ENCODE measurements around the gene ACTR1A.
"Not testable (repeated sequence)": the region's sequence is repeated elsewhere in the genome, so short reads cannot be mapped to it uniquely, and the experiment has no call there.

The ACTR1A gene

GRCh38 chr10:102462512-102463054, 39.9 kb downstream of the ACTR1A start:
- DNase-seq (ENCODE audit: low read depth): no peak
- no peak overlapping the region for H3K4me3 ChIP-seq (ENCODE audit: low read length)
- TF ChIP-seq CTCF (conservative IDR thresholded peaks at IDR 0.05; ENCODE audit: low read length): no peak

GRCh38 chr10:102461187-102462054, 41.1 kb downstream of the ACTR1A start:
- DNase-seq (ENCODE audit: low read depth): peak; percentile 63
- TF ChIP-seq CTCF (conservative IDR thresholded peaks at IDR 0.05; ENCODE audit: low read length): no peak
- peak overlapping the region; percentile 63 for H3K4me3 ChIP-seq (ENCODE audit: low read length)

GRCh38 chr10:102460836-102461186, 41.7 kb downstream of the ACTR1A start:
- peak overlapping the region; percentile 63 for H3K4me3 ChIP-seq (ENCODE audit: low read length)
- TF ChIP-seq CTCF (conservative IDR thresholded peaks at IDR 0.05; ENCODE audit: low read length): no peak
- DNase-seq (ENCODE audit: low read depth): no peak

GRCh38 chr10:102458656-102459055, 43.9 kb downstream of the ACTR1A start:
- no peak for TF ChIP-seq CTCF (conservative IDR thresholded peaks at IDR 0.05; ENCODE audit: low read length)
- no peak for DNase-seq (ENCODE audit: low read depth)
- H3K4me3 ChIP-seq (ENCODE audit: low read length): no peak overlapping the region

- no peak for TF ChIP-seq CTCF (conservative IDR thresholded peaks at IDR 0.05; ENCODE audit: low read length)
- no peak for DNase-seq (ENCODE audit: low read depth)
- H3K4me3 ChIP-seq (ENCODE audit: low read length): no peak overlapping the region
Observed at GRCh38 chr10:102457591-102458150, 44.8 kb downstream of the ACTR1A start.

- no peak for TF ChIP-seq CTCF (conservative IDR thresholded peaks at IDR 0.05; ENCODE audit: low read length)
- DNase-seq (ENCODE audit: low read depth): peak; percentile 84
- no peak overlapping the region for H3K4me3 ChIP-seq (ENCODE audit: low read length)
Observed at GRCh38 chr10:102455893-102456471, 46.5 kb downstream of the ACTR1A start.

- DNase-seq (ENCODE audit: low read depth); H3K4me3 ChIP-seq (ENCODE audit: low read length): not testable (repeated sequence)
Observed at GRCh38 chr10:102454662-102455487, 47.6 kb downstream of the ACTR1A start.
